Stimulated activated CD8-positive, alpha-beta memory T cell treated with anti-CD3 and anti-CD28 coated beads, Interleukin-7, amount 100 ng/mL, for 1 hour (primary cell): Measurements from ENCODE around the gene JAK3.
"Not testable (repeated sequence)": the region's sequence is repeated elsewhere in the genome, so short reads cannot be mapped to it uniquely, and the experiment has no call there.

Source experiments
- DNase-seq, 2 donors: peaks; one replicate each; pipeline ENCODE4 v3.0.0-alpha.2; 2020; ENCODE audit warnings: low read depth in 2 of 2

JAK3 gene

GRCh38 chr19:17803264-17803896 is 44.4 kb downstream of the JAK3 start:
- DNase-seq = no peak

GRCh38 chr19:17802137-17802858 is 45.5 kb downstream of the JAK3 start:
- no peak for DNase-seq

GRCh38 chr19:17798599-17798998 is 49.2 kb downstream of the JAK3 start:
- DNase-seq = not testable (repeated sequence)

GRCh38 chr19:17797424-17798201 is 50.2 kb downstream of the JAK3 start:
- no peak for DNase-seq

- DNase-seq = no peak
These were observed 50.9 kb downstream of the JAK3 start for GRCh38 chr19:17796838-17797423.

- no peak for DNase-seq
These were observed 51.6 kb downstream of the JAK3 start for GRCh38 chr19:17796013-17796837.

- DNase-seq = no peak
These were observed 52.3 kb downstream of the JAK3 start for GRCh38 chr19:17795495-17795856.

GRCh38 chr19:17794731-17795494 is 52.9 kb downstream of the JAK3 start, which contains the start of gene B3GNT3:
Gene B3GNT3 (plus strand): TSS chr19:17795138. CDS start chr19:17807808, 12,670 bp downstream.
- DNase-seq = no peak

- no peak for DNase-seq
These were observed 53.4 kb downstream of the JAK3 start for GRCh38 chr19:17794412-17794730.

- DNase-seq = no peak
These were observed 57.6 kb downstream of the JAK3 start for GRCh38 chr19:17790059-17790780.

GRCh38 chr19:17788632-17789031 is 59.1 kb downstream of the JAK3 start:
- DNase-seq = no peak

GRCh38 chr19:17787274-17787913 is 60.4 kb downstream of the JAK3 start:
- DNase-seq = no peak

GRCh38 chr19:17784201-17785008 is 63.4 kb downstream of the JAK3 start:
- DNase-seq = peak; percentile 32 to 63

- not testable (repeated sequence) for DNase-seq
These were observed 64.1 kb downstream of the JAK3 start for GRCh38 chr19:17783721-17784120.

- DNase-seq = no peak
These were observed 67.0 kb downstream of the JAK3 start for GRCh38 chr19:17780781-17781180.

- DNase-seq = no peak
These were observed 68.5 kb downstream of the JAK3 start for GRCh38 chr19:17778968-17779929.

GRCh38 chr19:17778251-17778967 is 69.4 kb downstream of the JAK3 start:
- DNase-seq = no peak
